Measurements from ENCODE around the gene GPHN. TPM values are rescaled to one million over a fixed set of nuclear protein-coding genes. Genes with fewer than 3 reads are reported as not detected.

The GPHN gene
- 10.8 and 14.0 TPM in 2 replicates for total RNA-seq

- DNase-seq (ENCODE audit: low read depth in 2 of 2): peak; percentile 94 to 98
Measured at GRCh38 chr14:66507722-66508546, at the start of gene GPHN. GPHN (plus strand) TSS chr14:66508147.

- no peak for DNase-seq (ENCODE audit: low read depth in 2 of 2)
Measured at GRCh38 chr14:66459603-66460002, 48.3 kb upstream of the GPHN start.

- DNase-seq (ENCODE audit: low read depth in 2 of 2): no peak
Measured at GRCh38 chr14:66464261-66464660, 43.7 kb upstream of the GPHN start.

- no peak for DNase-seq (ENCODE audit: low read depth in 2 of 2)
Measured at GRCh38 chr14:66468778-66469367, 39.1 kb upstream of the GPHN start.

GRCh38 chr14:66471584-66471983 lies 36.4 kb upstream of the GPHN start:
- DNase-seq (ENCODE audit: low read depth in 2 of 2): no peak

GRCh38 chr14:66472251-66472650 lies 35.7 kb upstream of the GPHN start:
- DNase-seq (ENCODE audit: low read depth in 2 of 2): no peak

GRCh38 chr14:66473223-66473622 lies 34.7 kb upstream of the GPHN start:
- DNase-seq (ENCODE audit: low read depth in 2 of 2): no peak

- peak; percentile 51 to 66 for DNase-seq (ENCODE audit: low read depth in 2 of 2)
Measured at GRCh38 chr14:66476964-66477363, 31.0 kb upstream of the GPHN start.

- DNase-seq (ENCODE audit: low read depth in 2 of 2): peak; percentile 6 to 10
Measured at GRCh38 chr14:66477567-66477966, 30.4 kb upstream of the GPHN start.

GRCh38 chr14:66482873-66483272 lies 25.1 kb upstream of the GPHN start:
- DNase-seq (ENCODE audit: low read depth in 2 of 2): no peak

GRCh38 chr14:66483322-66483721 lies 24.6 kb upstream of the GPHN start:
- no peak for DNase-seq (ENCODE audit: low read depth in 2 of 2)

GRCh38 chr14:66485029-66485428 lies 22.9 kb upstream of the GPHN start:
- no peak for DNase-seq (ENCODE audit: low read depth in 2 of 2)

GRCh38 chr14:66485910-66486421 lies 22.0 kb upstream of the GPHN start, which contains the start of gene CCDC196:
CCDC196 (plus strand) TSS chr14:66486371; CDS start chr14:66486503, 132 bp downstream.
- no peak for DNase-seq (ENCODE audit: low read depth in 2 of 2)

GRCh38 chr14:66487164-66487563 lies 20.8 kb upstream of the GPHN start:
- no peak for DNase-seq (ENCODE audit: low read depth in 2 of 2)

- no peak for DNase-seq (ENCODE audit: low read depth in 2 of 2)
Measured at GRCh38 chr14:66490143-66491111, 17.5 kb upstream of the GPHN start.

GRCh38 chr14:66493750-66494149 lies 14.2 kb upstream of the GPHN start:
- DNase-seq (ENCODE audit: low read depth in 2 of 2): no peak

- DNase-seq (ENCODE audit: low read depth in 2 of 2): peak; percentile 64 to 79
Measured at GRCh38 chr14:66495218-66496098, 12.5 kb upstream of the GPHN start.

- DNase-seq (ENCODE audit: low read depth in 2 of 2): no peak
Measured at GRCh38 chr14:66496188-66496807, 11.6 kb upstream of the GPHN start.

- no peak for DNase-seq (ENCODE audit: low read depth in 2 of 2)
Measured at GRCh38 chr14:66496911-66497310, 11.0 kb upstream of the GPHN start.

- no peak for DNase-seq (ENCODE audit: low read depth in 2 of 2)
Measured at GRCh38 chr14:66498311-66498710, 9.6 kb upstream of the GPHN start.
